ENCODE measurements around the gene GTF3C2. TPM values are rescaled to one million over a fixed set of nuclear protein-coding genes. Genes with fewer than 3 reads are reported as not detected.

The GTF3C2 gene
- total and polyA plus RNA-seq, 9 of the 15 experiments (the other 6 are each of a cell fraction or from before 2014, with no cell fraction given): 35.5 to 96.8 (median 53.0) TPM

GRCh38 chr2:27380626-27381545 lies 24.3 kb upstream of the GTF3C2 start, which contains the start of gene ZNF513 (continued):
- no peak for TF ChIP-seq ZNF655 (CRISPR knock-in tag; IDR thresholded peaks at IDR 0.05)
- peak; percentile 77 for TF ChIP-seq CCNT2 (IDR thresholded peaks at IDR 0.05; ENCODE audit: borderline replicate concordance, extremely low read depth, insufficient read length, low read depth, low read length)
- no peak for TF ChIP-seq RBM39 (optimal IDR thresholded peaks at IDR 0.05; ENCODE audit: low read depth, low read length)
- TF ChIP-seq ZNF592 (IDR thresholded peaks at IDR 0.05): peak; percentile 93
- TF ChIP-seq HNRNPL (IDR thresholded peaks at IDR 0.05; ENCODE audit: low read depth, low read length): no peak
- peak; percentile 98 for TF ChIP-seq TFAP4 (CRISPR knock-in tag; IDR thresholded peaks at IDR 0.05; ENCODE audit: borderline replicate concordance)
- TF ChIP-seq TSHZ1 (CRISPR knock-in tag; IDR thresholded peaks at IDR 0.05): no peak
- TF ChIP-seq SMC3 (conservative IDR thresholded peaks at IDR 0.05; ENCODE audit: insufficient read depth, low read depth, low read length): no peak
- peak; percentile 96 for TF ChIP-seq POLR2G (IDR thresholded peaks at IDR 0.05; ENCODE audit: low read depth, low read length)
- no peak for TF ChIP-seq MCM7 (IDR thresholded peaks at IDR 0.05)
- TF ChIP-seq DACH1 (IDR thresholded peaks at IDR 0.05; ENCODE audit: partially characterized antibody): peak; percentile 88
- no peak for TF ChIP-seq HDAC3 (IDR thresholded peaks at IDR 0.05; ENCODE audit: borderline replicate concordance, partially characterized antibody)
- no peak for TF ChIP-seq KDM2B (CRISPR knock-in tag; IDR thresholded peaks at IDR 0.05)
- TF ChIP-seq ZNF146 (CRISPR knock-in tag; IDR thresholded peaks at IDR 0.05; ENCODE audit: unreplicated experiment): no peak
- no peak for TF ChIP-seq E2F4 (CRISPR knock-in tag; IDR thresholded peaks at IDR 0.05; ENCODE audit: low read depth)
